Smooth muscle cell (in vitro differentiated cells): ENCODE measurements around the gene CACNA2D2. TPM values are rescaled to one million over a fixed set of nuclear protein-coding genes. Genes with fewer than 3 reads are reported as not detected.

Source experiments
- DNase-seq: peaks from one replicate; lab custom pipeline; 2025; ENCODE audit not compliant: unreplicated experiment; lab: John Stamatoyannopoulos, UW
- H2AFZ ChIP-seq: fragments of 200-600 bp; sonication (generic); 2 replicates; pipeline ENCODE4 v1.6.0; 2016; ENCODE audit warnings: antibody characterized with exemption, low read depth, mild to moderate bottlenecking
- H3F3A ChIP-seq: fragments of 200-600 bp; sonication (generic); 2 replicates; pipeline ENCODE4 v1.6.0; 2017; ENCODE audit warnings: antibody characterized with exemption, low read depth
- H3K27ac ChIP-seq: fragments of 200-600 bp; sonication (generic); 2 replicates; pipeline ENCODE4 v1.5.1; 2016; ENCODE audit warnings: low read depth, mild to moderate bottlenecking
- H3K27me3 ChIP-seq: fragments of 200-600 bp; sonication (generic); 2 replicates; pipeline ENCODE4 v1.6.1; 2016; ENCODE audit warnings: low read depth, mild to moderate bottlenecking
- H3K36me3 ChIP-seq: fragments of 200-600 bp; sonication (generic); 2 replicates; pipeline ENCODE4 v1.5.1; 2016; ENCODE audit warnings: low read depth
- H3K4me1 ChIP-seq: fragments of 200-600 bp; sonication (generic); 2 replicates; pipeline ENCODE4 v1.5.1; 2016; ENCODE audit warnings: low read depth
- H3K4me2 ChIP-seq: fragments of 200-600 bp; sonication (generic); 2 replicates; pipeline ENCODE4 v1.6.0; 2016; ENCODE audit warnings: mild to moderate bottlenecking
- H3K4me3 ChIP-seq: fragments of 200-600 bp; sonication (generic); 2 replicates; pipeline ENCODE4 v1.5.1; 2016; ENCODE audit warnings: mild to moderate bottlenecking
- H3K79me2 ChIP-seq: fragments of 200-600 bp; sonication (generic); 2 replicates; pipeline ENCODE4 v1.6.0; 2016; ENCODE audit warnings: low read depth, mild to moderate bottlenecking
- H3K9ac ChIP-seq: fragments of 200-600 bp; sonication (generic); 2 replicates; pipeline ENCODE4 v1.6.0; 2016; ENCODE audit warnings: low read depth
- H3K9me3 ChIP-seq: fragments of 200-600 bp; sonication (generic); replicated peaks from 2 replicates; pipeline ENCODE4 v1.5.1; 2016; ENCODE audit warnings: low read depth
- H4K20me1 ChIP-seq: fragments of 200-600 bp; sonication (generic); 2 replicates; pipeline ENCODE4 v1.6.0; 2016; ENCODE audit warnings: low read depth
- CTCF ChIP-seq: fragments of 200-600 bp; sonication (generic); IDR thresholded peaks from 2 replicates; pipeline ENCODE4 v1.5.1; 2017; ENCODE audit warnings: borderline replicate concordance, mild to moderate bottlenecking, antibody characterized with exemption; ENCODE audit not compliant: insufficient read depth, poor library complexity, severe bottlenecking
- WGBS: methylation state at CpG from one replicate; pipeline ENCODE4 v1.1.7; 2016; ENCODE audit warnings: low lambda C conversion rate; 5-methylcytosine and 5-hydroxymethylcytosine counted together
- polyA plus RNA-seq: library from polyadenylated mRNA; unstranded; fragments of >200 nt; fragmentation: Nextera tagmentation; extraction: Ambion mirVana; gene quantifications from 2 replicates; pipeline ENCODE4 v1.2.1, GENCODE V29; 2016
- total RNA-seq: library from RNA; depleted of rRNA; stranded (reverse); fragments of >200 nt; gene quantifications from 2 replicates; pipeline ENCODE4 v1.2.3, GENCODE V29; 2014

CACNA2D2 gene
- total and polyA plus RNA-seq, 2 experiments from 2014 or later, result 0.27 to 0.51 TPM

GRCh38 chr3:50542177-50543034 lies 39.0 kb upstream of the CACNA2D2 start:
- H2AFZ ChIP-seq, result no peak overlapping the region
- no peaks in the 10 kb centered on the region for H3K9me3 ChIP-seq
- H3K79me2 ChIP-seq, result no peaks in the 10 kb centered on the region
- peak; percentile 37 for DNase-seq
- WGBS, result 50% methylated on average over 2 of the region's 2 CpGs
- no peak overlapping the region for H3K9ac ChIP-seq
- no peaks in the 10 kb centered on the region for H3K36me3 ChIP-seq
- H3K4me1 ChIP-seq, result peaks cover 9% of the 10 kb centered on the region
- peak; percentile 84 for TF ChIP-seq CTCF
- no peaks in the 10 kb centered on the region for H3F3A ChIP-seq
- no peaks in the 10 kb centered on the region for H4K20me1 ChIP-seq
- no peak overlapping the region for H3K4me3 ChIP-seq
- H3K27me3 ChIP-seq, result peaks cover 7% of the 10 kb centered on the region
- H3K4me2 ChIP-seq, result no peak overlapping the region
- no peak overlapping the region for H3K27ac ChIP-seq

GRCh38 chr3:50539356-50540286 lies 36.2 kb upstream of the CACNA2D2 start:
- no peaks in the 10 kb centered on the region for H3K36me3 ChIP-seq
- H4K20me1 ChIP-seq, result no peaks in the 10 kb centered on the region
- H3K9ac ChIP-seq, result no peak overlapping the region
- H3K4me2 ChIP-seq, result no peak overlapping the region
- no peaks in the 10 kb centered on the region for H3K9me3 ChIP-seq
- H3K27me3 ChIP-seq, result peaks cover 7% of the 10 kb centered on the region
- no peak for DNase-seq
- WGBS, result 76% methylated on average over 10 of the region's 18 CpGs
- no peaks in the 10 kb centered on the region for H3K79me2 ChIP-seq
- peaks cover 9% of the 10 kb centered on the region for H3K4me1 ChIP-seq
- H3F3A ChIP-seq, result no peaks in the 10 kb centered on the region
- H3K4me3 ChIP-seq, result no peak overlapping the region
- H3K27ac ChIP-seq, result no peak overlapping the region
- no peak overlapping the region for H2AFZ ChIP-seq
- TF ChIP-seq CTCF, result no peak

GRCh38 chr3:50537421-50538129 lies 34.1 kb upstream of the CACNA2D2 start:
- no peak overlapping the region for H3K4me2 ChIP-seq
- H3K9me3 ChIP-seq, result no peaks in the 10 kb centered on the region
- H3K4me3 ChIP-seq, result no peak overlapping the region
- H3K27ac ChIP-seq, result no peak overlapping the region
- no peak for TF ChIP-seq CTCF
- H3K4me1 ChIP-seq, result peaks cover 9% of the 10 kb centered on the region
- H4K20me1 ChIP-seq, result no peaks in the 10 kb centered on the region
- H3F3A ChIP-seq, result no peaks in the 10 kb centered on the region
- peaks cover 7% of the 10 kb centered on the region for H3K27me3 ChIP-seq
- DNase-seq, result no peak
- no peak overlapping the region for H2AFZ ChIP-seq
- WGBS, result 83% methylated on average over 4 of the region's 4 CpGs
- H3K79me2 ChIP-seq, result no peaks in the 10 kb centered on the region
- H3K9ac ChIP-seq, result no peak overlapping the region
- no peaks in the 10 kb centered on the region for H3K36me3 ChIP-seq
